Glomerular visceral epithelial cell (primary cell): ENCODE measurements around the gene SMIM8.

Experiments used
- DNase-seq: peaks from one replicate; pipeline ENCODE4 v3.0.0-alpha.2; 2016; ENCODE audit errors: extremely low spot score

Gene SMIM8

GRCh38 chr6:87334683-87335082, 12.3 kb downstream of the SMIM8 start:
- no peak for DNase-seq

GRCh38 chr6:87336367-87336766, 14.0 kb downstream of the SMIM8 start:
- DNase-seq = no peak

- no peak for DNase-seq
These were observed 17.8 kb downstream of the SMIM8 start for GRCh38 chr6:87340230-87340629.

- no peak for DNase-seq
These were observed 18.8 kb downstream of the SMIM8 start for GRCh38 chr6:87341158-87341557.

- no peak for DNase-seq
These were observed 19.5 kb downstream of the SMIM8 start for GRCh38 chr6:87341899-87342298.

GRCh38 chr6:87342829-87343228, 20.4 kb downstream of the SMIM8 start:
- no peak for DNase-seq

- no peak for DNase-seq
These were observed 22.3 kb downstream of the SMIM8 start, which contains the start of gene C6orf163 for GRCh38 chr6:87344731-87345130. TSS of gene C6orf163 (plus strand) at chr6:87344813. CDS start at chr6:87345100, 287 bp downstream.

- no peak for DNase-seq
These were observed 24.3 kb downstream of the SMIM8 start for GRCh38 chr6:87346700-87347099.

- no peak for DNase-seq
These were observed 27.5 kb downstream of the SMIM8 start for GRCh38 chr6:87349896-87350295.

- DNase-seq = no peak
These were observed 28.1 kb downstream of the SMIM8 start for GRCh38 chr6:87350516-87350915.

GRCh38 chr6:87351583-87351982, 29.2 kb downstream of the SMIM8 start:
- DNase-seq = no peak

GRCh38 chr6:87356181-87356580, 33.8 kb downstream of the SMIM8 start:
- DNase-seq = no peak

GRCh38 chr6:87357479-87358196, 35.2 kb downstream of the SMIM8 start:
- no peak for DNase-seq

- no peak for DNase-seq
These were observed 42.3 kb downstream of the SMIM8 start for GRCh38 chr6:87364602-87365252.

- DNase-seq = no peak
These were observed 43.9 kb downstream of the SMIM8 start for GRCh38 chr6:87366072-87366827.

GRCh38 chr6:87366899-87367298, 44.5 kb downstream of the SMIM8 start:
- DNase-seq = no peak

GRCh38 chr6:87373377-87373776, 51.0 kb downstream of the SMIM8 start:
- no peak for DNase-seq

- DNase-seq = no peak
These were observed 52.9 kb downstream of the SMIM8 start for GRCh38 chr6:87375315-87375714.

GRCh38 chr6:87376643-87377042, 54.3 kb downstream of the SMIM8 start:
- no peak for DNase-seq

GRCh38 chr6:87378947-87379346, 56.6 kb downstream of the SMIM8 start:
- DNase-seq = no peak

GRCh38 chr6:87382861-87383260, 60.5 kb downstream of the SMIM8 start:
- DNase-seq = no peak

- no peak for DNase-seq
These were observed 61.6 kb downstream of the SMIM8 start for GRCh38 chr6:87384038-87384437.

GRCh38 chr6:87384449-87384848, 62.1 kb downstream of the SMIM8 start:
- DNase-seq = no peak
